ENCODE measurements around the gene ZNF57. TPM values are rescaled to one million over a fixed set of nuclear protein-coding genes. Genes with fewer than 3 reads are reported as not detected.
"Not testable (repeated sequence)": the region's sequence is repeated elsewhere in the genome, so short reads cannot be mapped to it uniquely, and the experiment has no call there.

Gene ZNF57
- total RNA-seq, 1 experiment from 2014 or later, result 4.8 TPM

GRCh38 chr19:2963122-2963521, 62.4 kb downstream of the ZNF57 start:
- BruUV-seq (replicated peaks), result no TSS peak
- Mint-ChIP-seq H3K9me3 (ENCODE audit: unreplicated experiment) (no peaks in the 10 kb centered on the region), H3K27me3 (ENCODE audit: insufficient read depth, unreplicated experiment) (no peaks in the 10 kb centered on the region), H3K4me1 (ENCODE audit: insufficient read depth, unreplicated experiment) (no peaks in the 10 kb centered on the region), H3K36me3 (ENCODE audit: insufficient read depth, unreplicated experiment) (no peaks in the 10 kb centered on the region), H3K27ac (ENCODE audit: low read depth, unreplicated experiment) (no peak overlapping the region), H3K4me3 (ENCODE audit: unreplicated experiment) (no peak overlapping the region)
- DNase-seq (ENCODE audit: unreplicated experiment), result no peak
- intact Hi-C loops (cut with micrococcal nuclease), result no loop called here
- ChIA-PET POLR2A (interaction anchor here (0.6 to 1.1 kb wide), 3 partner anchors 10 to 133 kb away, joined by 3 to 4 read pairs (median 3); no protein-coding TSS in a partner anchor), CTCF (interaction anchor here (0.6 to 4.5 kb wide), 19 partner anchors 8 to 522 kb away, joined by 3 to 23 read pairs (median 3); no protein-coding TSS in a partner anchor)
- TF ChIP-seq CTCF (IDR thresholded peaks at IDR 0.05; ENCODE audit: unreplicated experiment), result no peak

GRCh38 chr19:2963631-2964030, 62.9 kb downstream of the ZNF57 start:
- H3K27ac Mint-ChIP-seq (ENCODE audit: low read depth, unreplicated experiment); intact Hi-C loops (cut with micrococcal nuclease): not testable (repeated sequence)
- POLR2A ChIA-PET, result interaction anchor here (1.0 to 1.2 kb wide), 3 partner anchors 13 to 132 kb away, joined by 3 read pairs; no protein-coding TSS in a partner anchor

DNA sequence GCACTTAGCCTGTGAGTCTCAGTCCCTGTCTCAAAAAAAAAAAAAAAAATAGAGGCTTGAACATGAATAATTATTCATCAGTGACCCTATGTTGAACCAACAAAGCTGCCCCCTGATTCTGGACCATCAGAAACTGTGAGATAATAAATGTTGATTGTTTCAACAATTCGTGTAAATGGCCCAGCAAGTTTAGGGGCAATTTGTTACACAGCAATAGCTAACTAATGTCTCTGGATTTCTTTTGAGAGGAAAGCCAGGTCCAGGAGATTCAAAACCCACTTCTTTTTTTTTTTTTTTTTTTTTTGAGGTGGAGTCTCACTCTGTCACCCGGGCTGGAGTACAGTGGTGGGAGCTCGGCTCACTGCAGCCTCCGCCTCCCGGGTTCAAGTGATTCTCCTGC, 64.1 kb downstream of the ZNF57 start:
- TF ChIP-seq CTCF (IDR thresholded peaks at IDR 0.05; ENCODE audit: unreplicated experiment), result no peak
- BruUV-seq (replicated peaks), result no TSS peak
- ChIA-PET CTCF (interaction anchor here (0.7 to 1.3 kb wide), 4 partner anchors 13 to 143 kb away, joined by 3 to 5 read pairs (median 4); no protein-coding TSS in a partner anchor), POLR2A (interaction anchor here (0.5 to 1.2 kb wide), 5 partner anchors 12 to 168 kb away, joined by 3 to 4 read pairs (median 3); partner anchors contain the start of gene TLE6)
- no peaks in the 10 kb centered on the region for H3K9me3 Mint-ChIP-seq (ENCODE audit: unreplicated experiment)
- no peak overlapping the region for H3K27ac Mint-ChIP-seq (ENCODE audit: low read depth, unreplicated experiment)
- no peaks in the 10 kb centered on the region for H3K27me3 Mint-ChIP-seq (ENCODE audit: insufficient read depth, unreplicated experiment)
- no peaks in the 10 kb centered on the region for H3K36me3 Mint-ChIP-seq (ENCODE audit: insufficient read depth, unreplicated experiment)
- H3K4me3 Mint-ChIP-seq (ENCODE audit: unreplicated experiment), result no peak overlapping the region
- DNase-seq (ENCODE audit: unreplicated experiment), result no peak
- no peaks in the 10 kb centered on the region for H3K4me1 Mint-ChIP-seq (ENCODE audit: insufficient read depth, unreplicated experiment)
- intact Hi-C loops (cut with micrococcal nuclease), result no loop called here

More at GRCh38 chr19:2963631-2964030, 62.9 kb downstream of the ZNF57 start:
- CTCF ChIA-PET, result interaction anchor here (0.7 to 4.5 kb wide), 9 partner anchors 13 to 522 kb away, joined by 3 to 23 read pairs (median 5); no protein-coding TSS in a partner anchor
- H3K4me3 Mint-ChIP-seq (ENCODE audit: unreplicated experiment); DNase-seq (ENCODE audit: unreplicated experiment); H3K4me1 Mint-ChIP-seq (ENCODE audit: insufficient read depth, unreplicated experiment); BruUV-seq (replicated peaks); H3K9me3 Mint-ChIP-seq (ENCODE audit: unreplicated experiment); H3K36me3 Mint-ChIP-seq (ENCODE audit: insufficient read depth, unreplicated experiment); H3K27me3 Mint-ChIP-seq (ENCODE audit: insufficient read depth, unreplicated experiment): not testable (repeated sequence)

- no TSS peak for BruUV-seq (replicated peaks)
- Mint-ChIP-seq H3K4me1 (ENCODE audit: insufficient read depth, unreplicated experiment) (no peaks in the 10 kb centered on the region), H3K4me3 (ENCODE audit: unreplicated experiment) (no peak overlapping the region), H3K36me3 (ENCODE audit: insufficient read depth, unreplicated experiment) (no peaks in the 10 kb centered on the region), H3K27ac (ENCODE audit: low read depth, unreplicated experiment) (no peak overlapping the region), H3K9me3 (ENCODE audit: unreplicated experiment) (no peaks in the 10 kb centered on the region), H3K27me3 (ENCODE audit: insufficient read depth, unreplicated experiment) (no peaks in the 10 kb centered on the region)
- intact Hi-C loops (cut with micrococcal nuclease), result no loop called here
- ChIA-PET CTCF (interaction anchor here (0.9 to 1.5 kb wide), 2 partner anchors 12 to 141 kb away, joined by 3 read pairs; no protein-coding TSS in a partner anchor), POLR2A (interaction anchor here (0.7 to 1.6 kb wide), 2 partner anchors 9 to 12 kb away, joined by 3 read pairs; no protein-coding TSS in a partner anchor)
- DNase-seq (ENCODE audit: unreplicated experiment), result no peak
- no peak for TF ChIP-seq CTCF (IDR thresholded peaks at IDR 0.05; ENCODE audit: unreplicated experiment)
These were observed 67.2 kb downstream of the ZNF57 start for GRCh38 chr19:2967972-2968371.

Other genes starting within 250 kb of the ZNF57 start
- gene GNG7, start 198.2 kb upstream of the ZNF57 start, total RNA-seq (2022), result 0.22 and 0.51 TPM in 2 replicates
- 0.37 and 0.74 TPM in 2 replicates for gene DIRAS1, start 179.6 kb upstream of the ZNF57 start, total RNA-seq (2022)
- 21.3 and 29.9 TPM in 2 replicates for gene SLC39A3, start 160.9 kb upstream of the ZNF57 start, total RNA-seq (2022)
- 63.2 and 66.6 TPM in 2 replicates for gene SGTA, start 117.7 kb upstream of the ZNF57 start, total RNA-seq (2022)
- 93.7 and 114 TPM in 2 replicates for gene THOP1, start 115.4 kb upstream of the ZNF57 start, total RNA-seq (2022)
- 3.1 and 4.0 TPM in 2 replicates for gene ZNF554, start 81.1 kb upstream of the ZNF57 start, total RNA-seq (2022)
- 4.9 and 6.6 TPM in 2 replicates for gene ZNF555, start 59.5 kb upstream of the ZNF57 start, total RNA-seq (2022)
- not detected in 2 replicates for gene ZNF556, start 33.6 kb upstream of the ZNF57 start, total RNA-seq (2022)
- gene ZNF77, start 44.0 kb downstream of the ZNF57 start, total RNA-seq (2022), result 4.7 and 4.9 TPM in 2 replicates
- 0.89 and 2.9 TPM in 2 replicates for gene TLE6, start 76.6 kb downstream of the ZNF57 start, total RNA-seq (2022)
- 1.9 and 3.0 TPM in 2 replicates for gene TLE2, start 128.4 kb downstream of the ZNF57 start, total RNA-seq (2022)
- 266 and 273 TPM in 2 replicates for gene TLE5, start 161.6 kb downstream of the ZNF57 start, total RNA-seq (2022)
- gene GNA11, start 193.4 kb downstream of the ZNF57 start, total RNA-seq (2022), result 40.9 and 48.1 TPM in 2 replicates
- gene GNA15, start 235.1 kb downstream of the ZNF57 start, total RNA-seq (2022), result 32.9 and 47.1 TPM in 2 replicates

Data from MCF 10A (cell line).